ENCODE measurements around the gene KCNJ15.

Gene KCNJ15

GRCh38 chr21:38280867-38281266 lies 24.1 kb downstream of the KCNJ15 start:
- no peak for ATAC-seq
- TF ChIP-seq BACH2 (CRISPR knock-in tag; IDR thresholded peaks at IDR 0.05; ENCODE audit: borderline replicate concordance) (no peak), ISL1 (CRISPR knock-in tag; IDR thresholded peaks at IDR 0.05) (no peak), TOX (CRISPR knock-in tag; IDR thresholded peaks at IDR 0.05; ENCODE audit: borderline replicate concordance) (no peak), ZNF70 (CRISPR knock-in tag; IDR thresholded peaks at IDR 0.05) (no peak), ZC3H10 (CRISPR knock-in tag; IDR thresholded peaks at IDR 0.05) (no peak), GLIS3 (CRISPR knock-in tag; IDR thresholded peaks at IDR 0.05) (no peak), ZFP30 (CRISPR knock-in tag; IDR thresholded peaks at IDR 0.05) (no peak), TCF4 (CRISPR knock-in tag; IDR thresholded peaks at IDR 0.05; ENCODE audit: borderline replicate concordance) (no peak), ZNF565 (CRISPR knock-in tag; conservative IDR thresholded peaks at IDR 0.05; ENCODE audit: low read depth) (no peak), CSDC2 (CRISPR knock-in tag; IDR thresholded peaks at IDR 0.05) (no peak), ZNF8 (CRISPR knock-in tag; IDR thresholded peaks at IDR 0.05) (no peak), OSR1 (CRISPR knock-in tag; IDR thresholded peaks at IDR 0.05) (no peak), ARNTL (CRISPR knock-in tag; IDR thresholded peaks at IDR 0.05; ENCODE audit: borderline replicate concordance, low read depth) (no peak), ZFP3 (CRISPR knock-in tag; IDR thresholded peaks at IDR 0.05) (no peak), PPARA (CRISPR knock-in tag; IDR thresholded peaks at IDR 0.05; ENCODE audit: borderline replicate concordance) (no peak), ESRRG (CRISPR knock-in tag; IDR thresholded peaks at IDR 0.05) (no peak)
- TF ChIP-seq, protein P1, sequence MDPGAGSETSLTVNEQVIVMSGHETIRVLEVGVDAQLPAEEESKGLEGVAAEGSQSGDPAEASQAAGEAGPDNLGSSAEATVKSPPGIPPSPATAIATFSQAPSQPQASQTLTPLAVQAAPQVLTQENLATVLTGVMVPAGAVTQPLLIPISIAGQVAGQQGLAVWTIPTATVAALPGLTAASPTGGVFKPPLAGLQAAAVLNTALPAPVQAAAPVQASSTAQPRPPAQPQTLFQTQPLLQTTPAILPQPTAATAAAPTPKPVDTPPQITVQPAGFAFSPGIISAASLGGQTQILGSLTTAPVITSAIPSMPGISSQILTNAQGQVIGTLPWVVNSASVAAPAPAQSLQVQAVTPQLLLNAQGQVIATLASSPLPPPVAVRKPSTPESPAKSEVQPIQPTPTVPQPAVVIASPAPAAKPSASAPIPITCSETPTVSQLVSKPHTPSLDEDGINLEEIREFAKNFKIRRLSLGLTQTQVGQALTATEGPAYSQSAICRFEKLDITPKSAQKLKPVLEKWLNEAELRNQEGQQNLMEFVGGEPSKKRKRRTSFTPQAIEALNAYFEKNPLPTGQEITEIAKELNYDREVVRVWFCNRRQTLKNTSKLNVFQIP (CRISPR knock-in tag; IDR thresholded peaks at IDR 0.05; ENCODE audit: borderline replicate concordance, low read depth), result no peak

- no peak for ATAC-seq
- no peak for TF ChIP-seq TCF4 (CRISPR knock-in tag; IDR thresholded peaks at IDR 0.05; ENCODE audit: borderline replicate concordance)
- TF ChIP-seq ZNF70 (CRISPR knock-in tag; IDR thresholded peaks at IDR 0.05), result no peak
- TF ChIP-seq PATZ1 (CRISPR knock-in tag; IDR thresholded peaks at IDR 0.05; ENCODE audit: borderline replicate concordance), result no peak
- no peak for TF ChIP-seq ESRRG (CRISPR knock-in tag; IDR thresholded peaks at IDR 0.05)
- no peak for TF ChIP-seq ARNTL (CRISPR knock-in tag; IDR thresholded peaks at IDR 0.05; ENCODE audit: borderline replicate concordance, low read depth)
- no peak for TF ChIP-seq CSDC2 (CRISPR knock-in tag; IDR thresholded peaks at IDR 0.05)
- no peak for TF ChIP-seq ISL1 (CRISPR knock-in tag; IDR thresholded peaks at IDR 0.05)
- no peak for TF ChIP-seq PPARA (CRISPR knock-in tag; IDR thresholded peaks at IDR 0.05; ENCODE audit: borderline replicate concordance)
- TF ChIP-seq ZFP3 (CRISPR knock-in tag; IDR thresholded peaks at IDR 0.05), result no peak
- TF ChIP-seq ZNF565 (CRISPR knock-in tag; conservative IDR thresholded peaks at IDR 0.05; ENCODE audit: low read depth), result no peak
- no peak for TF ChIP-seq TOX (CRISPR knock-in tag; IDR thresholded peaks at IDR 0.05; ENCODE audit: borderline replicate concordance)
- TF ChIP-seq RARB (CRISPR knock-in tag; IDR thresholded peaks at IDR 0.05), result no peak
- TF ChIP-seq OSR1 (CRISPR knock-in tag; IDR thresholded peaks at IDR 0.05), result no peak
- no peak for TF ChIP-seq CSRNP3 (CRISPR knock-in tag; IDR thresholded peaks at IDR 0.05)
- TF ChIP-seq, protein P2, sequence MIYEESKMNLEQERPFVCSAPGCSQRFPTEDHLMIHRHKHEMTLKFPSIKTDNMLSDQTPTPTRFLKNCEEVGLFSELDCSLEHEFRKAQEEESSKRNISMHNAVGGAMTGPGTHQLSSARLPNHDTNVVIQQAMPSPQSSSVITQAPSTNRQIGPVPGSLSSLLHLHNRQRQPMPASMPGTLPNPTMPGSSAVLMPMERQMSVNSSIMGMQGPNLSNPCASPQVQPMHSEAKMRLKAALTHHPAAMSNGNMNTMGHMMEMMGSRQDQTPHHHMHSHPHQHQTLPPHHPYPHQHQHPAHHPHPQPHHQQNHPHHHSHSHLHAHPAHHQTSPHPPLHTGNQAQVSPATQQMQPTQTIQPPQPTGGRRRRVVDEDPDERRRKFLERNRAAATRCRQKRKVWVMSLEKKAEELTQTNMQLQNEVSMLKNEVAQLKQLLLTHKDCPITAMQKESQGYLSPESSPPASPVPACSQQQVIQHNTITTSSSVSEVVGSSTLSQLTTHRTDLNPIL (CRISPR knock-in tag; IDR thresholded peaks at IDR 0.05; ENCODE audit: low read depth), result no peak
These were observed 26.1 kb downstream of the KCNJ15 start for GRCh38 chr21:38282921-38283320.

GRCh38 chr21:38284216-38284615 lies 27.4 kb downstream of the KCNJ15 start:
- no peak for TF ChIP-seq ZNF70 (CRISPR knock-in tag; IDR thresholded peaks at IDR 0.05)
- TF ChIP-seq CSDC2 (CRISPR knock-in tag; IDR thresholded peaks at IDR 0.05), result no peak
- no peak for TF ChIP-seq OSR1 (CRISPR knock-in tag; IDR thresholded peaks at IDR 0.05)
- TF ChIP-seq ZFP3 (CRISPR knock-in tag; IDR thresholded peaks at IDR 0.05), result no peak
- ATAC-seq, result no peak

- no peak for ATAC-seq
- no peak for TF ChIP-seq ZFP3 (CRISPR knock-in tag; IDR thresholded peaks at IDR 0.05)
- TF ChIP-seq, protein P1 (CRISPR knock-in tag; IDR thresholded peaks at IDR 0.05; ENCODE audit: borderline replicate concordance, low read depth), result no peak
- TF ChIP-seq ESRRG (CRISPR knock-in tag; IDR thresholded peaks at IDR 0.05), result no peak
- TF ChIP-seq, protein P2 (CRISPR knock-in tag; IDR thresholded peaks at IDR 0.05; ENCODE audit: low read depth), result no peak
- no peak for TF ChIP-seq ARNTL (CRISPR knock-in tag; IDR thresholded peaks at IDR 0.05; ENCODE audit: borderline replicate concordance, low read depth)
- TF ChIP-seq TCF4 (CRISPR knock-in tag; IDR thresholded peaks at IDR 0.05; ENCODE audit: borderline replicate concordance), result no peak
- TF ChIP-seq ZNF565 (CRISPR knock-in tag; conservative IDR thresholded peaks at IDR 0.05; ENCODE audit: low read depth), result no peak
- no peak for TF ChIP-seq PPARA (CRISPR knock-in tag; IDR thresholded peaks at IDR 0.05; ENCODE audit: borderline replicate concordance)
- TF ChIP-seq ZNF70 (CRISPR knock-in tag; IDR thresholded peaks at IDR 0.05), result no peak
These were observed 30.1 kb downstream of the KCNJ15 start for GRCh38 chr21:38286739-38287471.

All from SK-N-SH treated with all-trans-retinoic acid at 6 μM for 48 hours (cell line).